ENCODE measurements around the gene ARSA. TPM values are rescaled to one million over a fixed set of nuclear protein-coding genes. Genes with fewer than 3 reads are reported as not detected.

Gene ARSA
- total RNA-seq, 1 experiment from 2014 or later = 11.3 TPM

- Histone ChIP-seq H3K9me3 (ENCODE audit: low read length) (no peaks in the 10 kb centered on the region), H3K27me3 (ENCODE audit: low read length) (no peaks in the 10 kb centered on the region), H3K4me2 (ENCODE audit: low read length) (peak overlapping the region; percentile 92), H3K27ac (ENCODE audit: low read length) (no peak overlapping the region), H3F3A (ENCODE audit: low read length, unreplicated experiment) (no peaks in the 10 kb centered on the region), H3K36me3 (ENCODE audit: low read depth, low read length) (no peaks in the 10 kb centered on the region), H3K9ac (ENCODE audit: low read length) (peak overlapping the region; percentile 97), H2AFZ (ENCODE audit: low read length) (peak overlapping the region; percentile 84), H4K20me1 (ENCODE audit: low read length) (no peaks in the 10 kb centered on the region), H3K79me2 (ENCODE audit: low read length) (peaks cover 18% of the 10 kb centered on the region), H3K9me2 (replicated peaks; ENCODE audit: low read length) (no peaks in the 10 kb centered on the region), H3K4me1 (ENCODE audit: insufficient read depth, low read length) (peaks cover 5% of the 10 kb centered on the region), H3K4me3 (ENCODE audit: low read length) (peak overlapping the region; percentile 77)
- TF ChIP-seq EZH2phosphoT487 (IDR thresholded peaks at IDR 0.05; ENCODE audit: borderline replicate concordance, low read length) = no peak
- TF ChIP-seq, protein P1, sequence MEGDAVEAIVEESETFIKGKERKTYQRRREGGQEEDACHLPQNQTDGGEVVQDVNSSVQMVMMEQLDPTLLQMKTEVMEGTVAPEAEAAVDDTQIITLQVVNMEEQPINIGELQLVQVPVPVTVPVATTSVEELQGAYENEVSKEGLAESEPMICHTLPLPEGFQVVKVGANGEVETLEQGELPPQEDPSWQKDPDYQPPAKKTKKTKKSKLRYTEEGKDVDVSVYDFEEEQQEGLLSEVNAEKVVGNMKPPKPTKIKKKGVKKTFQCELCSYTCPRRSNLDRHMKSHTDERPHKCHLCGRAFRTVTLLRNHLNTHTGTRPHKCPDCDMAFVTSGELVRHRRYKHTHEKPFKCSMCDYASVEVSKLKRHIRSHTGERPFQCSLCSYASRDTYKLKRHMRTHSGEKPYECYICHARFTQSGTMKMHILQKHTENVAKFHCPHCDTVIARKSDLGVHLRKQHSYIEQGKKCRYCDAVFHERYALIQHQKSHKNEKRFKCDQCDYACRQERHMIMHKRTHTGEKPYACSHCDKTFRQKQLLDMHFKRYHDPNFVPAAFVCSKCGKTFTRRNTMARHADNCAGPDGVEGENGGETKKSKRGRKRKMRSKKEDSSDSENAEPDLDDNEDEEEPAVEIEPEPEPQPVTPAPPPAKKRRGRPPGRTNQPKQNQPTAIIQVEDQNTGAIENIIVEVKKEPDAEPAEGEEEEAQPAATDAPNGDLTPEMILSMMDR (conservative IDR thresholded peaks at IDR 0.05; ENCODE audit: low read depth, low read length) = no peak
- TF ChIP-seq EZH2 (IDR thresholded peaks at IDR 0.05; ENCODE audit: low read length, unreplicated experiment) = no peak
- intact Hi-C loops (cut with micrococcal nuclease) = loop anchor here (2.0 to 5.0 kb wide), 2 partner anchors 51 to 109 kb away; no protein-coding TSS in a partner anchor
- ATAC-seq = peak; percentile 27
- ChIA-PET POLR2A (ENCODE audit: unreplicated experiment) (interaction anchor here (0.6 kb wide), 1 partner anchor 58 kb away, joined by 3 read pairs; the partner anchor contains the start of gene SCO2), CTCF (interaction anchor here (0.6 kb wide), 1 partner anchor 36 kb away, joined by 3 read pairs; no protein-coding TSS in a partner anchor)
- DNase-seq = no peak
- BruUV-seq (replicated peaks) = TSS peak; percentile 72
Observed at GRCh38 chr22:50583294-50583861, 44.6 kb downstream of the ARSA start.

GRCh38 chr22:50582493-50583293 lies 45.3 kb downstream of the ARSA start, which contains the start of gene CHKB:
CHKB (minus strand) TSS chr22:50582849; CDS start chr22:50582781, 68 bp downstream.
- Histone ChIP-seq H3K4me3 (ENCODE audit: low read length) (peak within 1 kb of the TSS; percentile 77), H3K27me3 (ENCODE audit: low read length) (no peaks in the 10 kb centered on the region), H3K4me1 (ENCODE audit: insufficient read depth, low read length) (peaks cover 5% of the 10 kb centered on the region), H2AFZ (ENCODE audit: low read length) (peak within 1 kb of the TSS; percentile 97), H3K36me3 (ENCODE audit: low read depth, low read length) (no peaks in the 10 kb centered on the region), H3K9me3 (ENCODE audit: low read length) (no peaks in the 10 kb centered on the region), H4K20me1 (ENCODE audit: low read length) (no peaks in the 10 kb centered on the region), H3F3A (ENCODE audit: low read length, unreplicated experiment) (no peaks in the 10 kb centered on the region), H3K4me2 (ENCODE audit: low read length) (peak within 1 kb of the TSS; percentile 92), H3K9me2 (replicated peaks; ENCODE audit: low read length) (no peaks in the 10 kb centered on the region), H3K79me2 (ENCODE audit: low read length) (peaks cover 18% of the 10 kb centered on the region), H3K9ac (ENCODE audit: low read length) (peak within 1 kb of the TSS; percentile 97), H3K27ac (ENCODE audit: low read length) (peak within 1 kb of the TSS; percentile 66)
- DNase-seq (peak; percentile 96), ATAC-seq (peak; percentile 95)
- no TSS peak for BruUV-seq (replicated peaks)
- CTCF ChIA-PET = interaction anchor here (0.6 kb wide), 1 partner anchor 36 kb away, joined by 3 read pairs; no protein-coding TSS in a partner anchor
- intact Hi-C loops (cut with micrococcal nuclease) = loop anchor here (2.0 to 5.0 kb wide), 2 partner anchors 50 to 110 kb away; no protein-coding TSS in a partner anchor
- no peak for TF ChIP-seq EZH2phosphoT487 (IDR thresholded peaks at IDR 0.05; ENCODE audit: borderline replicate concordance, low read length)
- no peak for TF ChIP-seq EZH2 (IDR thresholded peaks at IDR 0.05; ENCODE audit: low read length, unreplicated experiment)
- TF ChIP-seq, protein P1 (conservative IDR thresholded peaks at IDR 0.05; ENCODE audit: low read depth, low read length) = no peak
- POLR2A ChIA-PET (ENCODE audit: unreplicated experiment) = interaction anchor here (0.6 kb wide), 1 partner anchor 57 kb away, joined by 3 read pairs; the partner anchor contains the start of gene SCO2
